HepG2 (cell line): ENCODE data around the gene CAMKK1.

Experiments used
- CBFB ChIP-seq: sonication (generic); formaldehyde crosslinking; IDR thresholded peaks from 2 replicates; pipeline ENCODE4 v1.4.0; 2020; ENCODE audit warnings: missing genetic modification reagents
- CTCF ChIP-seq: sonication (generic); formaldehyde crosslinking; IDR thresholded peaks from 2 replicates; pipeline ENCODE4 v1.5.0; 2020; ENCODE audit warnings: mild to moderate bottlenecking, missing genetic modification reagents, moderate library complexity
- ETV5 ChIP-seq: IDR thresholded peaks from 2 replicates; pipeline ENCODE4 v1.6.1; 2018; ENCODE audit warnings: missing biosample characterization, missing genetic modification reagents, inconsistent platforms, borderline replicate concordance
- HNF4G ChIP-seq, 2 experiments: sonication (generic) in 1 of 2; formaldehyde crosslinking in 1 of 2; IDR thresholded peaks; 2 replicates each; pipeline versions ENCODE4 v1.4.0 to v1.6.1; 2011 to 2020; ENCODE audit warnings: borderline replicate concordance in 2 of 2, low read depth in 2 of 2, mild to moderate bottlenecking in 2 of 2, low read length in 1 of 2, missing genetic modification reagents in 1 of 2, moderate library complexity in 1 of 2
- NR3C1 ChIP-seq: sonication (generic); formaldehyde crosslinking; IDR thresholded peaks from 2 replicates; pipeline ENCODE4 v1.4.0; 2020; ENCODE audit warnings: missing genetic modification reagents
- POLR2AphosphoS5 ChIP-seq: IDR thresholded peaks from 2 replicates; pipeline ENCODE4 v1.6.1; 2012; ENCODE audit warnings: low read depth, low read length
- TP53 ChIP-seq: sonication (generic); formaldehyde crosslinking; conservative IDR thresholded peaks from 2 replicates; pipeline ENCODE4 v1.4.0; 2020; ENCODE audit warnings: missing genetic modification reagents
- ZNF207 ChIP-seq: fragments of 450-650 bp; IDR thresholded peaks from 2 replicates; pipeline ENCODE4 v1.6.1; 2016; ENCODE audit warnings: antibody characterized with exemption, borderline replicate concordance
- ZNF333 ChIP-seq: sonication (generic); formaldehyde crosslinking; IDR thresholded peaks from 2 replicates; pipeline ENCODE4 v1.4.0; 2020; ENCODE audit warnings: mild to moderate bottlenecking, missing genetic modification reagents, borderline replicate concordance

- TF ChIP-seq ETV5 (CRISPR knock-in tag) (no peak), HNF4G (IDR thresholded peaks at IDR 0.05; ENCODE audit: borderline replicate concordance, low read depth, low read length) (no peak), HNF4G (CRISPR knock-in tag; IDR thresholded peaks at IDR 0.05; ENCODE audit: borderline replicate concordance, low read depth) (no peak), POLR2AphosphoS5 (no peak), ZNF207 (no peak), TP53 (CRISPR knock-in tag) (no peak), NR3C1 (CRISPR knock-in tag) (no peak), ZNF333 (CRISPR knock-in tag) (no peak), CBFB (no peak), CTCF (CRISPR knock-in tag) (no peak)
These were observed 8.7 kb downstream of the CAMKK1 start for GRCh38 chr17:3884188-3884587.
